Stimulated activated CD8-positive, alpha-beta memory T cell treated with anti-CD3 and anti-CD28 coated beads, Interleukin-4, amount 100 ng/mL, for 48 hours (primary cell): ENCODE results near the gene PHETA2.
"Not testable (repeated sequence)": the region's sequence is repeated elsewhere in the genome, so short reads cannot be mapped to it uniquely, and the experiment has no call there.

Experiments used
- DNase-seq: peaks from one replicate; pipeline ENCODE4 v3.0.0-alpha.2; 2020

PHETA2 gene

DNA sequence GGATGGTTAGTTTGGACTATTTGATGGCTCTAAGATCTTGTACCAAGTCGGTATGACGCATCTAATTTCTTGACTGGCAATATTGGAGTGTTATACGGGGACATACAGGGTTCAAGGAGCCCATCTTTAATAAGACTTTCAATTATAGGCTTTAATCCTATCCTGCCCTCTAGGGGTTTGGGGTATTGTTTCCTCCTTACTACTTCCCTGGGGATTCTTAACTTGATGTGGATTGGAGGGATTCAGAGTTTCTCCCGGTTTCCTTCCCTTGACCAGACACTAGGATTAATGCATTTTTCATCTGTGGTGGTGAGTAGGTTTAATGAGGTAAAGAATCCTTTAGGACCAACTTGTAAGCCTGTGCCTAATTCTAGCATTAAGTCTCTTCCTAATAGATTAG is 37.8 kb downstream of the PHETA2 start:
- DNase-seq: no peak

DNA sequence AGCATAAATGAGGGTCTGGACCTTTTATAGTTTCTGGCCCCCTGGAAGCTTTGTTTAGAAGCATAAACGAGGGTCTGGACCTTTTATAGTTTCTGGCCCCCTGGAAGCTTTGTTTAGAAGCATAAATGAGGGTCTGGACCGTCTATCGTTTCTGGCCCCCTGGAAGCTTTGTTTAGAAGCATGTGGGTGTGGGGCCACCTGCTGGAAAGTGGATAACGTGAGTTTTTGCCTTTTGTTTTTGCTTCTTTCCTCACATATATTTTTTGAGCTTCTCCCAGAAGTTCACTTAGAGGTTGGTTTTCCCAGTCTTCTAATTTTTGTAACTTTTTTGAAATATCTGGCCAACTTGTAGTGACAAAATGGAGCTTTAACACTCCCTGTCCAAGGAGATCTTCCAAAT is 38.7 kb downstream of the PHETA2 start:
- DNase-seq: not testable (repeated sequence)

DNA sequence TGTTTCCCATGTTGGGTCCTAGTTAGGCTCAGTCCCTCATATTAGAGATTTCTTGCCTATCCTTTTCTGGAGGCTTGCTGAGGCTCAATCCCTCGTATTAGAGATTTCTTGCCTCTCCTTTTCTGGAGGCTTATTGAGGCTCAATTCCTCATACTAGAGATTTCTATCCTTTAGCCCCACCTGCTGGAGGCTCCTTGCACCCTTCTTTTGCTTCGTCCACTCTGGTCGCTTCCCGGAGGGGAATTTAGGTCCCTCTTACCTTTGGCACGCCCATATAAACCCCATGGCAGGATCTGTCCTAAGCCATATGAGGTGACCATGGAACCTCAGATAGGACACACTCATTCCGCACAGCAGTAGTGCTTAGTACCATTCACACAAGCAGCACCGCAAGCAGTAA is 40.7 kb downstream of the PHETA2 start:
- no peak for DNase-seq

DNA sequence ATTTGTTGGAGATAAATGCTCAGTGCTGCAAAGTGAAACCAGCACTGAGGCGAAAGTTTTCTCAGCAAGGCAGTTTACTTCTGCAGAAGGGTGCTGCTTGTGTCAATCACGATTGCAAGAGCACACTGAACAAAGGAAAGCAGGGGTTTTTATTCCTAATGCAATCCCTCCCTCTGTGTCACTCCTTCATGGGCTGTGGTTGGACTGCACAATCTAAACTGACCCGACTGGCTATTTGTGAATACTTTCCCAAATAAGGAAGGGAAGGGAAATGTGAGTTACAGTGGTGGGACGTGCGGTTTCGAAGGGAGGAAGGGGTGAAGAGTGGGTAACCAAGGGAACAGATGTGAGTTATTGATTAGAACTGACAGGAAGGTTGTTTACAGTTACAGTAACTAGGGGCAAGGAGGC is 41.4 kb downstream of the PHETA2 start:
- not testable (repeated sequence) for DNase-seq

DNA sequence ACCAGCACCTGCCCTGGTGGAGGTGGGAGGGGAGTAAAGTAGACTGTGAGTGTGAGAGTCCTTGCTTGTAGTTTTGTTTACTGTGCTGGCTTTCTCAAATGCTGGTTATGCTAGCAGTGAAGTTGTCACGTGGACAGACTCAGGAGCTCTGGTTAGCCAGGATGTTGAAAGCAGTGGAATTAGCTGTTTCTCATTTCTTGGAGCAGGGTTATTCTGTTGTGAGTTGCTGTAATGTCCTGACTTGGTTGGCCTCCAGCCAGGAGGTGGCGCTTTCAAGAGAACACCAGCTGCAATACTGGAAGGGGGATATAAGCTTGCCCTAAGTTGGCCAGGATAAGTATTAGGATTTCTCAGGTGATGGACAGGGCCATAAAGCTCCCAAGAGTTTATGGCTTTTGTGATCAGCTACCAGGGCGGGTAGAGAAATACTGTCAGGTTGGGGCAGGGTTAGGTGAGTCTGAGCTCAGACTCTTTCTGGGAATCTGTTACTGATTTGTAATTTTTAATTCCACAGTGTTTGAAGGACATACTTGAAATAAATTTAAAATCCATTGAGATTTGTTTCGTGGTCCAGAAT is 42.9 kb downstream of the PHETA2 start:
- no peak for DNase-seq

DNA sequence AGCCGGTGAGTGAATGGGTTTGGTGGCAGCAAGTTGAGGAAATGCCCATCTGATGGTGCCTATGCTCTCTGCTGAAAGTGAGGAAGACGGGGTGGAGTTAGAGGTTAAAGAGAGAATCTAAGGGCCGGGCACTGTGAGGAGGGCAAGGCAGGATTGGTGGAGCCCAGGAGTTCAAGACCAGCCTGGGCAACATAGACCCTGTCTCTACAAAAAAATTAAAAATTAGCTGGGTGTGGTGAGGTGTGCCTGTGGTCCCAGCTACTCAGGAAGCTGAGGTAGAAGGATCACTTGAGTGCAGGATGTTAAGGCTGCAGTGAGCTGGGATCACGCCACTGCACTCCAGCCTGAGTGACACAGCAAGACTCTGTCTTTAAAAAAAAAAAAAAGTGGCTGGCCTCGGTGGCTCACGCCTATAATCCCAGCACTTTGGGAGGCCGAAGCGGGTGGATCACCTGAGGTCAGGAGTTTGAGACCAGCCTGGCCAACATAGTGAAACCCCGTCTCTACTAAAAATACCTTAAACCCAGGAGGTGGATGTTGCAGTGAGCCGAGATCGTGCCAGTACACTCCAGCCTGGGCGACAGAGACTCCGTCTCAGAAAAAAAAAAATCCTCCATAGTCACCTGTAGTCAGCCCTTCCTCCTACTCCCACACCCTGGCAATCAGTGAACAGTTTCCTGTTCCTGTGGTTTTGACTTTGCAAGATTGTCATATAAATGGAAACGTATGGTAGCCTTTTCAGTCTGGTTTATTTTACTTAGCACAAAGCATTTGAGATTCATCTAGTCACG is 46.4 kb downstream of the PHETA2 start:
- DNase-seq: peak; percentile 49

DNA sequence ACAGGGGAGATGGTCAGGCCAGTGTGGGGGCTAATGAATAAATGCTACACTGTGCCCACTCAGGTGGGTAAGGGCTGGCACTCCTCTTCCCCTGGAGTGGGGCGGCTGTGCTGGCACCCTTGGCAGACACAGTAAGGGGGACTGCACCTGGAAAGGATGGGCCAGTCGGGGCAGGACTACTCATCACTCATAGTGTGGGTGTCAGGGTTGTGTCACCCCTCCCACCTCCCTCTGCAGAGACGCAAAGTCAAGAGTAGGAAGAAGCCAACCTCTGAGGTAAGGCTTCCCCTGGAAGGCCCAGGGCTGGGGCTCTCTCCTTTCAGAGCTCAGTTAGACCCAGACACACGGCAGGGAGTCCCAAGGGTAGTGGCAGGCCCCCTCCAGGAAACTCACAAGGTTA is 49.5 kb downstream of the PHETA2 start:
- DNase-seq: not testable (repeated sequence)

DNA sequence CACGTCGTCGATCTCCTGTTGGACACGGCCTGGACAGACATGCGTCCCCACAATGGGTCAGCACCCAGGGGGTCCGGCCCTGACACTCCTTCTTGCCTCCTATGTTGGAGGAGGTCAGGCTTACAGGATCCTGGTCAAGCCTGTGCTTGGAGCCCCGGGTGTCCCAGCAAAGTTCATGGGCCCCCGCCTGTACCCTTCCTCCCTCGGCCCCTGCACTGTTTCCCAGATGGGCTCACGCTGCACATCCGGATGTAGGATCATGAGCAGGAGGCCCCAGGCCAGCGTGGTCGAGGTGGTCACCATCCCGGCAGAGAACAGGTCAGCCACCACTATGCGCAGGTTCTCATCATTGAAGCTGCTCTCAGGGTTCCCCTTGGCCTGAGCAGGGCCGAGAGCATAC is 53.6 kb downstream of the PHETA2 start:
- DNase-seq: no peak

DNA sequence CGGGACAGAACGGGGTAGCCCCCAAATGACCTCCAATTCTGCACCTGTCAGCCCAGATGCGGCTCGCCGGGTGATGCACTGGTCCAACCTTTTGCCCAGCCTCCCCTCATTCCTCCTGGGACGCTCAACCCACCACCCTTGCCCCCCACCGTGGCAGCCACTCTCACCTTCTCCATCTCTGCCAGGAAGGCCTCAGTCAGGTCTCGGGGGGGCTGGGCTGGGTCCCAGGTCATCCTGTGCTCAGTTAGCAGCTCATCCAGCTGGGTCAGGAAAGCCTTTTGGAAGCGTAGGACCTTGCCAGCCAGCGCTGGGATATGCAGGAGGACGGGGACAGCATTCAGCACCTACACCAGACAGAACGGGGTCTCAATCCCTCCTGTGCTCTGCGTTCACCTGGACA is 54.0 kb downstream of the PHETA2 start:
- DNase-seq: not testable (repeated sequence)
